Neural progenitor cell (in vitro differentiated cells): ENCODE data around the gene PFKM. TPM values are rescaled to one million over a fixed set of nuclear protein-coding genes. Genes with fewer than 3 reads are reported as not detected.

Experiments
- DNase-seq: peaks from one replicate; pipeline ENCODE4 v3.0.0-alpha.2; 2016; ENCODE audit warnings: low spot score
- H2AFZ ChIP-seq: fragments of 200-600 bp; sonication (generic); replicated peaks from 2 replicates; pipeline ENCODE4 v1.6.1; 2016; ENCODE audit warnings: antibody characterized with exemption
- H3F3A ChIP-seq: fragments of 200-600 bp; sonication (generic); 2 replicates; pipeline ENCODE4 v1.6.1; 2016; ENCODE audit warnings: antibody characterized with exemption, low read depth
- H3K27ac ChIP-seq: fragments of 200-600 bp; sonication (generic); 2 replicates; pipeline ENCODE4 v1.5.1; 2016; ENCODE audit warnings: mild to moderate bottlenecking
- H3K27me3 ChIP-seq: fragments of 200-600 bp; sonication (generic); 2 replicates; pipeline ENCODE4 v1.6.1; 2016; ENCODE audit warnings: mild to moderate bottlenecking, moderate library complexity
- H3K36me3 ChIP-seq: fragments of 200-600 bp; sonication (generic); 2 replicates; pipeline ENCODE4 v1.5.1; 2016
- H3K4me1 ChIP-seq: fragments of 200-600 bp; sonication (generic); 2 replicates; pipeline ENCODE4 v1.6.1; 2016; ENCODE audit warnings: mixed run types
- H3K4me2 ChIP-seq: fragments of 200-600 bp; sonication (generic); 2 replicates; pipeline ENCODE4 v1.6.1; 2016
- H3K4me3 ChIP-seq: fragments of 200-600 bp; sonication (generic); 2 replicates; pipeline ENCODE4 v1.5.1; 2016
- H3K79me2 ChIP-seq: fragments of 200-600 bp; sonication (generic); 2 replicates; pipeline ENCODE4 v1.6.1; 2016; ENCODE audit warnings: low read depth
- H3K9ac ChIP-seq: fragments of 200-600 bp; sonication (generic); 2 replicates; pipeline ENCODE4 v1.6.1; 2016
- H3K9me3 ChIP-seq: fragments of 200-600 bp; sonication (generic); 2 replicates; pipeline ENCODE4 v1.5.1; 2016; ENCODE audit warnings: low read depth
- H4K20me1 ChIP-seq: fragments of 200-600 bp; sonication (generic); 2 replicates; pipeline ENCODE4 v1.6.1; 2016; ENCODE audit warnings: low read depth
- H3K27ac Mint-ChIP-seq: 3 replicates; pipeline ENCODE4 v1.8.0; 2021; ENCODE audit warnings: mixed read lengths
- H3K27me3 Mint-ChIP-seq: 2 replicates; pipeline ENCODE4 v1.8.0; 2022; ENCODE audit warnings: low read depth, mild to moderate bottlenecking, inconsistent platforms, moderate library complexity, mixed read lengths; ENCODE audit not compliant: insufficient read depth
- H3K36me3 Mint-ChIP-seq: 3 replicates; pipeline ENCODE4 v1.8.0; 2021; ENCODE audit warnings: mixed read lengths
- H3K4me1 Mint-ChIP-seq: 3 replicates; pipeline ENCODE4 v1.8.0; 2021; ENCODE audit warnings: mixed read lengths
- H3K4me3 Mint-ChIP-seq: 3 replicates; pipeline ENCODE4 v1.8.0; 2021; ENCODE audit warnings: mild to moderate bottlenecking, moderate library complexity, mixed read lengths
- H3K9me3 Mint-ChIP-seq: 3 replicates; pipeline ENCODE4 v1.8.0; 2020; ENCODE audit warnings: mixed read lengths
- EZH2 ChIP-seq: fragments of 200-600 bp; sonication (generic); IDR thresholded peaks from 2 replicates; pipeline ENCODE4 v1.6.1; 2017; ENCODE audit warnings: antibody characterized with exemption, mild to moderate bottlenecking, moderate library complexity
- EZH2phosphoT487 ChIP-seq: fragments of 200-600 bp; sonication (generic); IDR thresholded peaks from 2 replicates; pipeline ENCODE4 v1.6.1; 2017; ENCODE audit warnings: antibody characterized with exemption
- total RNA-seq: library from RNA; depleted of rRNA; stranded (reverse); fragments of >200 nt; gene quantifications from 2 replicates; pipeline ENCODE4 v1.2.3, GENCODE V29; 2015; ENCODE audit warnings: low replicate concordance
- TF ChIP-seq, protein P1 (sequence below): fragments of 200-600 bp; sonication (generic); IDR thresholded peaks from 2 replicates; pipeline ENCODE4 v1.5.1; 2017; ENCODE audit warnings: antibody characterized with exemption, mild to moderate bottlenecking

The PFKM gene
- total RNA-seq, 1 donor from 2014 or later: 128 TPM

- H3F3A ChIP-seq: peaks cover 2% of the 10 kb centered on the region
- no peaks in the 10 kb centered on the region for H3K27me3 ChIP-seq
- H4K20me1 ChIP-seq: no peaks in the 10 kb centered on the region
- H3K4me2 ChIP-seq: no peak overlapping the region
- no peaks in the 10 kb centered on the region for H3K9me3 ChIP-seq
- H3K9ac ChIP-seq: no peak overlapping the region
- Mint-ChIP-seq H3K27me3 (no peaks in the 10 kb centered on the region), H3K4me3 (no peak overlapping the region), H3K27ac (no peak overlapping the region), H3K9me3 (no peaks in the 10 kb centered on the region), H3K4me1 (no peaks in the 10 kb centered on the region), H3K36me3 (peaks cover 12% of the 10 kb centered on the region)
- no peak overlapping the region for H3K4me3 ChIP-seq
- H3K36me3 ChIP-seq: peaks cover 10% of the 10 kb centered on the region
- no peaks in the 10 kb centered on the region for H3K79me2 ChIP-seq
- DNase-seq: no peak
- no peaks in the 10 kb centered on the region for H3K4me1 ChIP-seq
- TF ChIP-seq EZH2phosphoT487 (no peak), EZH2 (no peak)
- TF ChIP-seq, protein P1, sequence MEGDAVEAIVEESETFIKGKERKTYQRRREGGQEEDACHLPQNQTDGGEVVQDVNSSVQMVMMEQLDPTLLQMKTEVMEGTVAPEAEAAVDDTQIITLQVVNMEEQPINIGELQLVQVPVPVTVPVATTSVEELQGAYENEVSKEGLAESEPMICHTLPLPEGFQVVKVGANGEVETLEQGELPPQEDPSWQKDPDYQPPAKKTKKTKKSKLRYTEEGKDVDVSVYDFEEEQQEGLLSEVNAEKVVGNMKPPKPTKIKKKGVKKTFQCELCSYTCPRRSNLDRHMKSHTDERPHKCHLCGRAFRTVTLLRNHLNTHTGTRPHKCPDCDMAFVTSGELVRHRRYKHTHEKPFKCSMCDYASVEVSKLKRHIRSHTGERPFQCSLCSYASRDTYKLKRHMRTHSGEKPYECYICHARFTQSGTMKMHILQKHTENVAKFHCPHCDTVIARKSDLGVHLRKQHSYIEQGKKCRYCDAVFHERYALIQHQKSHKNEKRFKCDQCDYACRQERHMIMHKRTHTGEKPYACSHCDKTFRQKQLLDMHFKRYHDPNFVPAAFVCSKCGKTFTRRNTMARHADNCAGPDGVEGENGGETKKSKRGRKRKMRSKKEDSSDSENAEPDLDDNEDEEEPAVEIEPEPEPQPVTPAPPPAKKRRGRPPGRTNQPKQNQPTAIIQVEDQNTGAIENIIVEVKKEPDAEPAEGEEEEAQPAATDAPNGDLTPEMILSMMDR: no peak
- H2AFZ ChIP-seq: no peak overlapping the region
- no peak overlapping the region for H3K27ac ChIP-seq
Observed at GRCh38 chr12:48086327-48086726, 32.8 kb upstream of the PFKM start.

GRCh38 chr12:48092611-48093010 lies 26.6 kb upstream of the PFKM start:
- DNase-seq: no peak
- Mint-ChIP-seq H3K4me1 (no peaks in the 10 kb centered on the region), H3K36me3 (peaks cover 13% of the 10 kb centered on the region), H3K4me3 (no peak overlapping the region), H3K27me3 (no peaks in the 10 kb centered on the region), H3K27ac (no peak overlapping the region), H3K9me3 (no peaks in the 10 kb centered on the region)
- Histone ChIP-seq H4K20me1 (no peaks in the 10 kb centered on the region), H3K9ac (no peak overlapping the region), H2AFZ (no peak overlapping the region), H3K27me3 (no peaks in the 10 kb centered on the region), H3K27ac (no peak overlapping the region), H3K4me1 (no peaks in the 10 kb centered on the region), H3F3A (peaks cover 2% of the 10 kb centered on the region), H3K79me2 (no peaks in the 10 kb centered on the region), H3K4me3 (no peak overlapping the region), H3K4me2 (no peak overlapping the region), H3K36me3 (no peaks in the 10 kb centered on the region), H3K9me3 (no peaks in the 10 kb centered on the region)
- TF ChIP-seq EZH2: no peak
- TF ChIP-seq EZH2phosphoT487: no peak
- TF ChIP-seq, protein P1: no peak

- no peaks in the 10 kb centered on the region for H3K36me3 ChIP-seq
- H3K79me2 ChIP-seq: peaks cover 60% of the 10 kb centered on the region
- Mint-ChIP-seq H3K4me3 (peak overlapping the region; percentile 96), H3K9me3 (no peaks in the 10 kb centered on the region), H3K27me3 (no peaks in the 10 kb centered on the region), H3K36me3 (no peaks in the 10 kb centered on the region), H3K4me1 (peaks cover 27% of the 10 kb centered on the region), H3K27ac (peak overlapping the region; percentile 27)
- H3F3A ChIP-seq: peaks cover 22% of the 10 kb centered on the region
- H3K4me2 ChIP-seq: peak overlapping the region; percentile 98
- no peaks in the 10 kb centered on the region for H3K9me3 ChIP-seq
- peaks cover 24% of the 10 kb centered on the region for H3K4me1 ChIP-seq
- no peak overlapping the region for H3K27ac ChIP-seq
- H2AFZ ChIP-seq: no peak overlapping the region
- peaks cover 4% of the 10 kb centered on the region for H4K20me1 ChIP-seq
- DNase-seq: no peak
- H3K9ac ChIP-seq: peak overlapping the region; percentile 65
- no peak for TF ChIP-seq EZH2
- peak overlapping the region; percentile 90 for H3K4me3 ChIP-seq
- H3K27me3 ChIP-seq: peaks cover 18% of the 10 kb centered on the region
Observed at GRCh38 chr12:48104531-48104930, 14.6 kb upstream of the PFKM start.

DNA sequence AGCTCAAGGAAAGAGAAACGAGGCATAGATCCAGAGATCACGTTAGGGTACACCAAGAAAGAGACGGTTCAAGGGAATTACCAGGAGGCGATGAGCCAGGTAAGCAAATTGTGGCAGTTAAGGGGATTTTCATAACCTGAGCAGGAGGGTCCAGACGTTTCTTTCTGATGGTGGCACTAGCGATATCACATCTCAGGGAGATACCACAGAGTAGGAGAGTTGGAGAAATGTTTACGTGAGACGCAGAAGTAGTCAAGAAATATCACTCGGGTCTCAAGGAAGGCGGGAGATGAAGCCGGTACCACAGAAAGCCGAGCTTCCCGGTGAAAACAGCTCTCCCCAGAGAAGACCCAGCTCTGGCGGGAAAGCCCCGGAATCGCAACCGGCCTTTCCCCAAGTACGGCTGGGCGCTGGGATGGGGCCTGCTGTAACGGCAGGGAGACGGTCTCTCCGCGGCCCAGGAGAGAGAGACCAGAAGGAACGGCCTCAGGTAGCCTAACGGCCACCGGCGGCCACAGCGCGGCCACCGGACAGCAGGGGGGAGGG lies 13.8 kb upstream of the PFKM start:
- H3K36me3 Mint-ChIP-seq: no peaks in the 10 kb centered on the region
- TF ChIP-seq, protein P1: no peak
- TF ChIP-seq EZH2phosphoT487 (no peak), EZH2 (no peak)

More for the DNA sequence above, 13.8 kb upstream of the PFKM start:
- no peaks in the 10 kb centered on the region for H3K36me3 ChIP-seq
- H3K27ac ChIP-seq: peak overlapping the region; percentile 98
- peak overlapping the region; percentile 90 for H3K4me3 ChIP-seq
- H4K20me1 ChIP-seq: no peaks in the 10 kb centered on the region
- peak; percentile 14 for DNase-seq
- peaks cover 22% of the 10 kb centered on the region for H3F3A ChIP-seq
- H3K9me3 ChIP-seq: no peaks in the 10 kb centered on the region
- H3K4me1 ChIP-seq: peaks cover 24% of the 10 kb centered on the region
- H3K4me1 Mint-ChIP-seq: peaks cover 27% of the 10 kb centered on the region
- peak overlapping the region; percentile 94 for H3K27ac Mint-ChIP-seq
- H3K9me3 Mint-ChIP-seq: no peaks in the 10 kb centered on the region
- no peaks in the 10 kb centered on the region for H3K27me3 Mint-ChIP-seq
- H2AFZ ChIP-seq: peak overlapping the region; percentile 80
- H3K27me3 ChIP-seq: peaks cover 27% of the 10 kb centered on the region
- H3K9ac ChIP-seq: peak overlapping the region; percentile 65
- peak overlapping the region; percentile 98 for H3K4me2 ChIP-seq
- peak overlapping the region; percentile 96 for H3K4me3 Mint-ChIP-seq
- peaks cover 52% of the 10 kb centered on the region for H3K79me2 ChIP-seq
